ENCODE data around the gene BHLHE40.

BHLHE40 gene

DNA sequence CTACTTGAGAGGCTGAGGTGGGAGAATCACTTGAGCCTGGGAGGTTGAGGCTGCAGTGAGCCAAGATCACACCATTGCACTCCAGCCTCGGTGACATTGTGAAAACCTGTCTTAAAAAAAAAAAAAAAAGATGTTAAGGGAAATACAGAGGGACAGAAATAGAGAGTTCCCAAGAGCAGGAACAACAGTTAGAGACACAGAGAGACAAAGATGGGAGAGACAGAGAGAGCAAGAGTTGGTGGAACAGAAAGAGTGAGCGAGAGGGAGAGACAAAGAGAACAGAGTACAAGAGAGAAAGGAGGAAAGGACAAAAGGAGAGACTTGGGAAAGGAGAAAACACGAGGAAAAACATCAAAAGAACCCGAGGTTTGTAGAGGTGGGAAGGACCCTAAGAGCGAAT, 35.8 kb downstream of the BHLHE40 start:
- Histone ChIP-seq H3K9ac (no peak overlapping the region), H3K36me3 (ENCODE audit: insufficient read depth) (no peaks in the 10 kb centered on the region), H3K4me3 (IDR thresholded peaks at IDR 0.05; ENCODE audit: insufficient read depth, low read depth, low read length) (no peak overlapping the region), H4K20me1 (ENCODE audit: insufficient read depth) (no peaks in the 10 kb centered on the region), H3K27me3 (ENCODE audit: insufficient read depth, low read depth) (no peaks in the 10 kb centered on the region), H3K27ac (no peak overlapping the region), H3K4me1 (ENCODE audit: low read depth, poor library complexity, severe bottlenecking) (no peaks in the 10 kb centered on the region), H2AFZ (ENCODE audit: low read depth) (no peak overlapping the region), H3K79me2 (ENCODE audit: insufficient read depth, low read depth) (no peaks in the 10 kb centered on the region), H3K4me2 (no peak overlapping the region)
- TF ChIP-seq, protein P1, sequence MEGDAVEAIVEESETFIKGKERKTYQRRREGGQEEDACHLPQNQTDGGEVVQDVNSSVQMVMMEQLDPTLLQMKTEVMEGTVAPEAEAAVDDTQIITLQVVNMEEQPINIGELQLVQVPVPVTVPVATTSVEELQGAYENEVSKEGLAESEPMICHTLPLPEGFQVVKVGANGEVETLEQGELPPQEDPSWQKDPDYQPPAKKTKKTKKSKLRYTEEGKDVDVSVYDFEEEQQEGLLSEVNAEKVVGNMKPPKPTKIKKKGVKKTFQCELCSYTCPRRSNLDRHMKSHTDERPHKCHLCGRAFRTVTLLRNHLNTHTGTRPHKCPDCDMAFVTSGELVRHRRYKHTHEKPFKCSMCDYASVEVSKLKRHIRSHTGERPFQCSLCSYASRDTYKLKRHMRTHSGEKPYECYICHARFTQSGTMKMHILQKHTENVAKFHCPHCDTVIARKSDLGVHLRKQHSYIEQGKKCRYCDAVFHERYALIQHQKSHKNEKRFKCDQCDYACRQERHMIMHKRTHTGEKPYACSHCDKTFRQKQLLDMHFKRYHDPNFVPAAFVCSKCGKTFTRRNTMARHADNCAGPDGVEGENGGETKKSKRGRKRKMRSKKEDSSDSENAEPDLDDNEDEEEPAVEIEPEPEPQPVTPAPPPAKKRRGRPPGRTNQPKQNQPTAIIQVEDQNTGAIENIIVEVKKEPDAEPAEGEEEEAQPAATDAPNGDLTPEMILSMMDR (conservative IDR thresholded peaks at IDR 0.05; ENCODE audit: low read depth, low read length): no peak

DNA sequence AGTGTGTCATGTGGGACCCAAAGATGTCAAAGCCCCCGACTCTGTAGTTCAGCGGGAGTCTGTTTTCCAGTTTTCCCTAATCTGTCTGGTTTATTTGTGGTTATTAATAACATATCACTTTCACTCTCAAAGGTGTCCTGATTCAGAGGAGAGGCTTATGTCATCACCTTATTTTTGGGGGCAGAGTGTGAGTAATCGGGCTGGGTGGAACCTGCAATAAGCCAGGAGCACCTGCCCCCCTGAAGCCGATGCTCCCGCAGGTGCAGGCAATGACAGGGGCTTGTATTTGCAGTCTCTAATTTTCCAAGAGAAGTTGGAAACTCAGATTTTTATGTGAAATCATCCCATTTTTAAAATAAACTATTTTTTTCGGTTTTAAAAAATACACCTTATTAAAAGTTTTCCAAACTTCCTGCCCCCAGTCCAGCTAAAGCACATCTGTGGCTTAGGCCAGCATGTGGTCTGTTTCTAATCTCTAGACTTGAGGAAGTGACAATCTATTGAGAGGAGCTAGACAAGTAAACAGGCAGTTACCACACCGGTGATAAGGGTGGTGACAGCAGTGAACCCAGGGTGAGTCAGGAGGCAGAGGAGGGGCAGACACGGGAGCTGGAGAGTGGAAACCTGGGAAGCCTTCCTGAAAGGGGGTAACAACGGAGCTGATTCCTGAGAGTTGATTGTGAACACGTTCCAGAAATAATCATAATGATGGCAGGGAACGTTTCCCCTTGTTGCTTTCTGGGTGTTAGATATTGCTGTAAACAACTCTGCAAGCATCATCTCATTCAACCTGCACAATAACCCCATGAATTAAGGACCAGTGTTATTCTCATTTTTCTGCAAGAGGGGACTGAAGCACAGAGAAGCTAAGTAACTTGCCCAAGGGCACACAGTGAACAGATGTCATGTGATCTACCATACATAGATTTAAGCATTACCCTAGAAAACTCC, 37.2 kb downstream of the BHLHE40 start:
- TF ChIP-seq, protein P1 (conservative IDR thresholded peaks at IDR 0.05; ENCODE audit: low read depth, low read length): no peak
- H2AFZ ChIP-seq (ENCODE audit: low read depth): no peak overlapping the region
- H3K4me2 ChIP-seq: no peak overlapping the region
- no peaks in the 10 kb centered on the region for H4K20me1 ChIP-seq (ENCODE audit: insufficient read depth)
- no peaks in the 10 kb centered on the region for H3K36me3 ChIP-seq (ENCODE audit: insufficient read depth)
- no peaks in the 10 kb centered on the region for H3K79me2 ChIP-seq (ENCODE audit: insufficient read depth, low read depth)
- no peaks in the 10 kb centered on the region for H3K27me3 ChIP-seq (ENCODE audit: insufficient read depth, low read depth)
- H3K4me1 ChIP-seq (ENCODE audit: low read depth, poor library complexity, severe bottlenecking): no peaks in the 10 kb centered on the region
- no peak overlapping the region for H3K4me3 ChIP-seq (IDR thresholded peaks at IDR 0.05; ENCODE audit: insufficient read depth, low read depth, low read length)
- H3K9ac ChIP-seq: no peak overlapping the region
- no peak overlapping the region for H3K27ac ChIP-seq

DNA sequence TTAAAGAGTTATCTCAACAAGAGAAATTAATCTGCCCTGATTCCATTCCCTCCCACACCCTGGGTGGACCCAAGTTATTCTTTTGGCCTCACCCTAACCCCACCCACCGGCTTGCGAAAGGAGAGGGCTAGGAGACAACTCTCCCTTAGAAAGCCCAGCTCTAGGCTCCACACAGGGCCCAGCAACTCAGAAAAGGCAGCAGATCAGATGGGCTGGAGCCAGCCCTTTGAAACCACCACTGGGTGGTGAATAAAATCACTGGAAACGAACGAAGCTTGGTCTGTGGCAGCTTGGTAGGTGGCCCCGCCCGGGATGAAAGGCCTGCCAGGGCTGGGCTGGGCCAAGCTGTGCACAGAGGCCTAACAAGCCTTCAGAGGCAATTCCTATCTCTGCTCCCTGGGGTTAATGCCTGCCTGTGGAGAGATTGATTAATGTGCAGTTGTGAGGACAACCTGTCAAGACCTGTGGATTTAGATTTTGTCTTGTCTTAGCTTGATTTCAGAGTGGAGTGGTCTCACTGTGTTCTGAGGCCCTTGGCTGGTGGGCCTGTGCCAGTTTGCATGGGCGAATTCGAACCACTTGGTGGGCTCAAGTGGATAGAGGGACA, 38.8 kb downstream of the BHLHE40 start:
- Histone ChIP-seq H3K27ac (no peak overlapping the region), H3K4me2 (no peak overlapping the region), H3K4me1 (ENCODE audit: low read depth, poor library complexity, severe bottlenecking) (no peaks in the 10 kb centered on the region)

DNA sequence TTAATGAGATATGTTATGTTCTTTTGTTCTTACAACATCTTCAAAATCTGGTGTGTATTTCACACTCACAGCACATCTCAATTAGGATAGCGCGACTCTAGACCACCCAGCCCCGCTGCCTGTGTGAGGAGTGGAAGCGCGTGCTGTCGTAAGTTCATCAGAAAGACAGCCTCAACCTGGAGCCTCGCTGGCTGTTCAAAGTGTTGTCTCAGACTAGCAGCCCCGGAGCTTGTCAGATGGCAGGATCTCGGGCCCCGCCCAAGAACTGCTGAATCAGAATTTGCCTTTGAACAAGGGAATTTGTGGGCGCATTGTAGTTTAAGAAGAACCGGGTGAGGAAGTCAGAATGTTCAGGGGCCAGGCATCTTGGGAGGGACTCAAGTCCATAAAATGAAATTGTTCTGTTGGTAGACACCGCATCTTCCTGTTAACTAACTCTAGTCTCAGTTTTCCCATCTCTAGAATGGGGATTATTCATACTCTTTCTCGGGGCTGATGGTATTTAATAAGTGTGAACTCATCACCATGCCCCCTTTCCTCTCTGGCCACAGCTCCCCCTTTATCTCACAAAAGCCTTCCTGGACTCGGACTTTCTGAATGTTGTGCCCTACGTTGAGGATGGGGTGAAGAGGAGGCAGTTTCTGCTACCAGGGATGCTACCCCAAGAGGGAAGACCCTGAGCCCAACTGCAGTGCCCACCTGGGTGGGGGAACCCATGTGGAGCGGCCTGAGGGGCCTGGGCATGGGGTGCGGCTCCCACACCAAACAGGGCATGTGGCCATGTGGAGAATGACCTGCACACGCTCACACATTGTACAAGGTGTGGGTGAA, 40.4 kb downstream of the BHLHE40 start:
- Histone ChIP-seq H4K20me1 (ENCODE audit: insufficient read depth) (no peaks in the 10 kb centered on the region), H3K4me1 (ENCODE audit: low read depth, poor library complexity, severe bottlenecking) (no peaks in the 10 kb centered on the region), H3K4me2 (no peak overlapping the region), H2AFZ (ENCODE audit: low read depth) (no peak overlapping the region), H3K9ac (no peak overlapping the region), H3K36me3 (ENCODE audit: insufficient read depth) (no peaks in the 10 kb centered on the region), H3K27ac (no peak overlapping the region), H3K4me3 (IDR thresholded peaks at IDR 0.05; ENCODE audit: insufficient read depth, low read depth, low read length) (no peak overlapping the region), H3K79me2 (ENCODE audit: insufficient read depth, low read depth) (no peaks in the 10 kb centered on the region), H3K27me3 (ENCODE audit: insufficient read depth, low read depth) (no peaks in the 10 kb centered on the region)
- TF ChIP-seq, protein P1 (conservative IDR thresholded peaks at IDR 0.05; ENCODE audit: low read depth, low read length): no peak

More for the DNA sequence above, 38.8 kb downstream of the BHLHE40 start:
- H3K79me2 ChIP-seq (ENCODE audit: insufficient read depth, low read depth): no peaks in the 10 kb centered on the region
- TF ChIP-seq, protein P1 (conservative IDR thresholded peaks at IDR 0.05; ENCODE audit: low read depth, low read length): no peak
- no peak overlapping the region for H3K4me3 ChIP-seq (IDR thresholded peaks at IDR 0.05; ENCODE audit: insufficient read depth, low read depth, low read length)
- H4K20me1 ChIP-seq (ENCODE audit: insufficient read depth): no peaks in the 10 kb centered on the region
- H3K27me3 ChIP-seq (ENCODE audit: insufficient read depth, low read depth): no peaks in the 10 kb centered on the region
- no peaks in the 10 kb centered on the region for H3K36me3 ChIP-seq (ENCODE audit: insufficient read depth)
- no peak overlapping the region for H3K9ac ChIP-seq
- no peak overlapping the region for H2AFZ ChIP-seq (ENCODE audit: low read depth)

Data from KMS-11 (cell line).